NCI-H2196 treated with DMSO at 0.1 percent for 48 hours (cell line): ENCODE results near the gene NRTN.
A peak's percentile ranks its signal among the peaks of the same experiment; 100 is the strongest.

ENCODE experiments used
- DNase-seq: peaks from one replicate; lab custom pipeline; 2025; ENCODE audit not compliant: unreplicated experiment; lab: John Stamatoyannopoulos, UW

The NRTN gene

GRCh38 chr19:5789886-5790558, 14.8 kb upstream of the NRTN start:
- no peak for DNase-seq

GRCh38 chr19:5790559-5791520, 14.0 kb upstream of the NRTN start, which contains the start of gene DUS3L:
TSS of gene DUS3L (minus strand) at chr19:5791163. CDS start at chr19:5791141, 22 bp downstream.
- peak; percentile 98 for DNase-seq

GRCh38 chr19:5792224-5792623, 12.6 kb upstream of the NRTN start:
- no peak for DNase-seq

GRCh38 chr19:5793188-5793587, 11.7 kb upstream of the NRTN start:
- DNase-seq, result no peak

GRCh38 chr19:5795382-5795919, 9.4 kb upstream of the NRTN start:
- no peak for DNase-seq

GRCh38 chr19:5798244-5798643, 6.6 kb upstream of the NRTN start:
- DNase-seq, result no peak

GRCh38 chr19:5799247-5800241, 5.3 kb upstream of the NRTN start:
- peak; percentile 79 for DNase-seq

GRCh38 chr19:5800361-5801270, 4.3 kb upstream of the NRTN start:
- no peak for DNase-seq

- DNase-seq, result no peak
Measured at GRCh38 chr19:5801796-5802619, 2.9 kb upstream of the NRTN start.

GRCh38 chr19:5803441-5803751, 1.5 kb upstream of the NRTN start:
- DNase-seq, result no peak

- DNase-seq, result peak; percentile 91
Measured at GRCh38 chr19:5803752-5804515, 933 bp upstream of the NRTN start.

- DNase-seq, result peak; percentile 49
Measured at GRCh38 chr19:5805462-5806132, 730 bp downstream of the NRTN start.

- no peak for DNase-seq
Measured at GRCh38 chr19:5806133-5806489, 1.2 kb downstream of the NRTN start.

- DNase-seq, result no peak
Measured at GRCh38 chr19:5806905-5807304, 2.0 kb downstream of the NRTN start.

GRCh38 chr19:5808120-5808816, 3.4 kb downstream of the NRTN start:
- DNase-seq, result no peak

- DNase-seq, result no peak
Measured at GRCh38 chr19:5809053-5809452, 4.2 kb downstream of the NRTN start.

- DNase-seq, result no peak
Measured at GRCh38 chr19:5809469-5809868, 4.6 kb downstream of the NRTN start.
